Renal pelvis (tissue), 12 donors: ENCODE data around the gene DCBLD1. TPM values are rescaled to one million over a fixed set of nuclear protein-coding genes. Genes with fewer than 3 reads are reported as not detected.
"Not testable (repeated sequence)": the region's sequence is repeated elsewhere in the genome, so short reads cannot be mapped to it uniquely, and the experiment has no call there.

Source experiments
- DNase-seq: peaks from one replicate; pipeline ENCODE4 v3.0.0-alpha.2; 2013
- long read RNA-seq, 16 experiments: transcript quantifications; one replicate each; lab custom pipeline, GENCODE V29; 2026
- polyA plus RNA-seq, 3 donors: library from polyadenylated mRNA; unstranded; fragments of 120-200 nt; gene quantifications; one replicate each; pipeline ENCODE4 v1.2.1, GENCODE V29; 2013; ENCODE audit not compliant: insufficient read length in 3 of 3

Gene DCBLD1
- 10 to 100 TPM; 11.1 to 14.9 (median 12.4) TPM for polyA plus RNA-seq
- long read RNA-seq, donor 1, partial matches to known transcripts = 54 of 54 reads
- long read RNA-seq, donor 1, other reads (novel, unspliced or antisense) = 0 of 54 reads
- long read RNA-seq, donor 2, partial matches to known transcripts = 40 of 49 reads
- long read RNA-seq, donor 2, other reads (novel, unspliced or antisense) = 7 of 49 reads
- long read RNA-seq, donor 3, partial matches to known transcripts = 57 of 57 reads
- long read RNA-seq, donor 3, other reads (novel, unspliced or antisense) = 0 of 57 reads
- long read RNA-seq, donor 4, partial matches to known transcripts = 30 of 31 reads
- long read RNA-seq, donor 4, other reads (novel, unspliced or antisense) = 0 of 31 reads
- long read RNA-seq, donor 5, partial matches to known transcripts = 45 of 45 reads
- long read RNA-seq, donor 5, other reads (novel, unspliced or antisense) = 0 of 45 reads
- long read RNA-seq, donor 6 = 0 reads
- long read RNA-seq, donor 7, partial matches to known transcripts = 75 of 76 reads
- long read RNA-seq, donor 7, other reads (novel, unspliced or antisense) = 0 of 76 reads
- long read RNA-seq, donor 8 = 0 reads
- long read RNA-seq, donor 9, partial matches to known transcripts = 6 of 6 reads
- long read RNA-seq, donor 9, other reads (novel, unspliced or antisense) = 0 of 6 reads
- long read RNA-seq, donor 10, partial matches to known transcripts = 63 of 65 reads
- long read RNA-seq, donor 10, other reads (novel, unspliced or antisense) = 0 of 65 reads
- long read RNA-seq, donor 11 = 0 reads
- long read RNA-seq, donor 12 = 0 reads
- long read RNA-seq, donor 13, partial matches to known transcripts = 35 of 36 reads
- long read RNA-seq, donor 13, other reads (novel, unspliced or antisense) = 0 of 36 reads
- long read RNA-seq, donor 14, partial matches to known transcripts = 96 of 104 reads
- long read RNA-seq, donor 14, other reads (novel, unspliced or antisense) = 8 of 104 reads
- long read RNA-seq, donor 15 = 0 reads
- long read RNA-seq, donor 16, partial matches to known transcripts = 58 of 58 reads
- long read RNA-seq, donor 16, other reads (novel, unspliced or antisense) = 0 of 58 reads

- DNase-seq = peak; percentile 72
These were observed at the start of gene DCBLD1 for GRCh38 chr6:117482240-117483003. DCBLD1 (plus strand) TSS chr6:117482674; CDS start chr6:117482782, 108 bp downstream.

GRCh38 chr6:117440706-117441525, 41.6 kb upstream of the DCBLD1 start:
- no peak for DNase-seq

- DNase-seq = no peak
These were observed 40.6 kb upstream of the DCBLD1 start for GRCh38 chr6:117441824-117442264.

GRCh38 chr6:117442313-117442712, 40.2 kb upstream of the DCBLD1 start:
- not testable (repeated sequence) for DNase-seq

GRCh38 chr6:117444600-117444999, 37.9 kb upstream of the DCBLD1 start:
- DNase-seq = no peak

GRCh38 chr6:117446861-117447260, 35.6 kb upstream of the DCBLD1 start:
- DNase-seq = no peak

GRCh38 chr6:117448011-117448410, 34.5 kb upstream of the DCBLD1 start:
- no peak for DNase-seq

GRCh38 chr6:117448732-117449485, 33.6 kb upstream of the DCBLD1 start:
- no peak for DNase-seq

- DNase-seq = peak; percentile 80
These were observed 32.7 kb upstream of the DCBLD1 start for GRCh38 chr6:117449549-117450439.

- DNase-seq = no peak
These were observed 30.8 kb upstream of the DCBLD1 start for GRCh38 chr6:117451671-117452070.

GRCh38 chr6:117456250-117456649, 26.2 kb upstream of the DCBLD1 start:
- DNase-seq = no peak

GRCh38 chr6:117456998-117457397, 25.5 kb upstream of the DCBLD1 start:
- no peak for DNase-seq

- no peak for DNase-seq
These were observed 23.1 kb upstream of the DCBLD1 start for GRCh38 chr6:117459204-117459944.

GRCh38 chr6:117463762-117464665, 18.5 kb upstream of the DCBLD1 start:
- DNase-seq = no peak

- no peak for DNase-seq
These were observed 17.8 kb upstream of the DCBLD1 start for GRCh38 chr6:117464700-117465099.

- no peak for DNase-seq
These were observed 16.8 kb upstream of the DCBLD1 start for GRCh38 chr6:117465691-117466090.

- DNase-seq = no peak
These were observed 14.6 kb upstream of the DCBLD1 start for GRCh38 chr6:117467876-117468275.
